Measurements from ENCODE around the gene CTNNB1. TPM values are rescaled to one million over a fixed set of nuclear protein-coding genes. Genes with fewer than 3 reads are reported as not detected.

Gene CTNNB1
- total and polyA plus RNA-seq, 4 donors: 63.3 to 265 (median 151) TPM

DNA sequence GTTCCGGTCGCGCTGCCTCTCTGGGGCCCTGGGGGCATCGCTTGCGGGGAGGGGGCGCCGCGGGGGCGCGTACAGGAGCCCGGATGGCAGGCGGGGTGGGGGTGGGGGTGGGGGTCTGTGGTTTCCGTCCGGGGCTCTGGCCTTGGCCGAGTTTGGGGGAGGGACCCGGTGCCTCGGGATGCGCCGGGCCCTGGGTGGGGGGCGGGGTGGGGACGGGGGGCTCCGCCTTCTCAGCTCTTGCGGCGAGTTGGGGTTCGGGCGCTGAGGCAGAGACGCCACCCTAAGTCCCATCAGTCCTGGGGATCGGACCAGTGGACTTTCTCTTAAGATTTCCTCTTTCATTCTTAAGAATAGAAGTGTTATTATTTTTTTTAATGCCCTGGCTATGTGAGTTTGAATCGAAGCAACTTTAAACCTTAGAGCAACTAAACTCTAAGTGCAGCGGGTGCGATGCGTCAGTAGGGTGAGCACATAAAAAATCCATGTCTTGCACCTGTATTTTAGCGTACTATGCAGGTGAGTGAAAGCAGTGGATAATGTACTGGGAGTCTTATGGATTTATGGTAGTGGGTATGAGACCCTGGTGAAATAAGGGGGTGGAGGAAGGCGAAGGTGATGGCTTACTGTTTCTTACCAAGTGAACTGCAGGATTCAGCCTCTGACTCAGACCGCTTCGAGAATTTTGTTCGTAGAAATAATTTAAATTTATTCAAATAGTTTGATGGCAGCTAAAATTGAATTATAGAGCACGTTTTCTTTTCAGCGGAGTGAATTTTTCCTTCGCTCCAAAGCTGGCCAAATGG, 762 bp downstream of the CTNNB1 start:
- Histone ChIP-seq H3K27me3 (ENCODE audit: control insufficient read depth in 4 of 4, insufficient read depth in 4 of 4, low read length in 3 of 4) (no peaks in the 10 kb centered on the region), H3K4me1 (ENCODE audit: control insufficient read depth in 4 of 4, insufficient read depth in 4 of 4, low read length in 3 of 4) (peaks cover 2 to 39% (median 25%) of the 10 kb centered on the region in 4 donors), H3K9ac (ENCODE audit: low read depth in 1 of 2, low read length in 2 of 2) (peak overlapping the region; percentile 90 to 97), H3K9me3 (ENCODE audit: control insufficient read depth in 4 of 4, low read length in 3 of 4) (no peaks in the 10 kb centered on the region), H3K4me3 (ENCODE audit: low read depth in 1 of 3, low read length in 3 of 3) (peak overlapping the region; percentile 86 to 97 (median 95)), H3K27ac (ENCODE audit: low read depth in 1 of 2, low read length in 2 of 2) (peak overlapping the region; percentile 88 to 97), H3K36me3 (ENCODE audit: control insufficient read depth in 4 of 4, insufficient read depth in 3 of 4, low read depth in 1 of 4, low read length in 3 of 4) (no peaks in the 10 kb centered on the region)
- DNase-seq (ENCODE audit: low spot score): peak; percentile 71
- WGBS: under 1% methylated on average over 40 of the region's 40 CpGs
- TF ChIP-seq NR2F2 (IDR thresholded peaks at IDR 0.05): no peak

GRCh38 chr3:41200669-41201021, 1.3 kb downstream of the CTNNB1 start:
- peak; percentile 39 for DNase-seq (ENCODE audit: low spot score)
- Histone ChIP-seq H3K27me3 (ENCODE audit: control insufficient read depth in 4 of 4, insufficient read depth in 4 of 4, low read length in 3 of 4) (no peaks in the 10 kb centered on the region), H3K27ac (ENCODE audit: low read depth in 1 of 2, low read length in 2 of 2) (peak overlapping the region; percentile 15 to 82), H3K9ac (ENCODE audit: low read depth in 1 of 2, low read length in 2 of 2) (peak overlapping the region; percentile 10 to 97), H3K9me3 (ENCODE audit: control insufficient read depth in 4 of 4, low read length in 3 of 4) (no peaks in the 10 kb centered on the region), H3K4me3 (ENCODE audit: low read depth in 1 of 3, low read length in 3 of 3) (peak overlapping the region; percentile 86 to 97 (median 95)), H3K4me1 (ENCODE audit: control insufficient read depth in 4 of 4, insufficient read depth in 4 of 4, low read length in 3 of 4) (peaks cover 2 to 43% (median 27%) of the 10 kb centered on the region in 4 donors), H3K36me3 (ENCODE audit: control insufficient read depth in 4 of 4, insufficient read depth in 3 of 4, low read depth in 1 of 4, low read length in 3 of 4) (no peaks in the 10 kb centered on the region)
- WGBS: under 1% methylated on average over 7 of the region's 7 CpGs
- TF ChIP-seq HNF4A (conservative IDR thresholded peaks at IDR 0.05) (peak; percentile 43 to 62), YY1 (IDR thresholded peaks at IDR 0.05) (peak; percentile 7), HNF4G (IDR thresholded peaks at IDR 0.05) (no peak), FOXA2 (IDR thresholded peaks at IDR 0.05) (no peak), RAD21 (IDR thresholded peaks at IDR 0.05) (peak in 1 of 2 donors; percentile 10)

DNA sequence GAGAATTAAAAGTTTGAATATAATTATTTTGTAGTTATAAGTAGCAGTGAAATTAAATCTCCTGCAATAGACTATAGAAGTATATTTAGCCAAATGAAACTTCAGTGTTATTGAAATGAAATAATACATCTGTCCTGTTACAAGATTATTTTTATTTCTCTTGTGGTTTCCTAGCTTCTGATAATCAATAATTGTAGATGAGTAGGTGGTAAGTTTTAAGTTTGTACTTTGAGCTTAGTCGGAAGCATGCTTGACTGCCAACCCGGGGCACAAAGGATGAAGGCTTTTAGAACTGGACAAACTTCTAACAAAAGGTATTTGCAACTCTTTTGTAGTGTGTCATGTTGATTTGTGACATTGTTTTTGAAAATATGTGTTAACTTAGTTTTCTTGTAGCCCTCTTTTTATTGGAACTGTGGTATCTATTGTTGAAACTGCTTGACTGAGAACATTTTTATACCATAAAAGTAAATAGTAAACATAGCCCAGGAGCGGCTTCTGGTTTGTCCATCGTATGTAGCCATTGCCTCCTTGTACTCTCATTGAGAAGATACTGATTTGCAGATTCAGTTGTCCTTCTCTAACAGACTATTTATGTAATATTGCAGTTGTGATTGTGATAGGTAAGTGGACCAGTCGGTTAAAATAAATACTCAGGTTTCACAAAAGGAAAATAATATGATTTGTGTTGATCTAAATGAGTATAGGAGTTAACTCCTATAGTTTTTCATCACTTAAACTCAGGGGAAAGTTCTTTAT, 2.9 kb downstream of the CTNNB1 start:
- no peaks in the 10 kb centered on the region for H3K27me3 ChIP-seq (ENCODE audit: control insufficient read depth in 4 of 4, insufficient read depth in 4 of 4, low read length in 3 of 4)
- WGBS: 31% methylated on average over 5 of the region's 5 CpGs
- H3K27ac ChIP-seq (ENCODE audit: low read depth in 1 of 2, low read length in 2 of 2): no peak overlapping the region
- no peaks in the 10 kb centered on the region for H3K9me3 ChIP-seq (ENCODE audit: control insufficient read depth in 4 of 4, low read length in 3 of 4)
- peaks cover 3 to 47% (median 32%) of the 10 kb centered on the region in 4 donors for H3K4me1 ChIP-seq (ENCODE audit: control insufficient read depth in 4 of 4, insufficient read depth in 4 of 4, low read length in 3 of 4)
- TF ChIP-seq SP1 (IDR thresholded peaks at IDR 0.05) (peak; percentile 8), JUND (IDR thresholded peaks at IDR 0.05) (no peak), HNF4G (IDR thresholded peaks at IDR 0.05) (peak; percentile 33), TAF1 (conservative IDR thresholded peaks at IDR 0.05) (no peak), ZBTB33 (IDR thresholded peaks at IDR 0.05) (no peak), GABPA (IDR thresholded peaks at IDR 0.05 in 1 of 2, conservative IDR thresholded peaks at IDR 0.05 in 1 of 2) (no peak), HNF4A (conservative IDR thresholded peaks at IDR 0.05) (peak; percentile 54 to 76), RXRA (IDR thresholded peaks at IDR 0.05) (no peak)
- TF ChIP-seq, protein P1, sequence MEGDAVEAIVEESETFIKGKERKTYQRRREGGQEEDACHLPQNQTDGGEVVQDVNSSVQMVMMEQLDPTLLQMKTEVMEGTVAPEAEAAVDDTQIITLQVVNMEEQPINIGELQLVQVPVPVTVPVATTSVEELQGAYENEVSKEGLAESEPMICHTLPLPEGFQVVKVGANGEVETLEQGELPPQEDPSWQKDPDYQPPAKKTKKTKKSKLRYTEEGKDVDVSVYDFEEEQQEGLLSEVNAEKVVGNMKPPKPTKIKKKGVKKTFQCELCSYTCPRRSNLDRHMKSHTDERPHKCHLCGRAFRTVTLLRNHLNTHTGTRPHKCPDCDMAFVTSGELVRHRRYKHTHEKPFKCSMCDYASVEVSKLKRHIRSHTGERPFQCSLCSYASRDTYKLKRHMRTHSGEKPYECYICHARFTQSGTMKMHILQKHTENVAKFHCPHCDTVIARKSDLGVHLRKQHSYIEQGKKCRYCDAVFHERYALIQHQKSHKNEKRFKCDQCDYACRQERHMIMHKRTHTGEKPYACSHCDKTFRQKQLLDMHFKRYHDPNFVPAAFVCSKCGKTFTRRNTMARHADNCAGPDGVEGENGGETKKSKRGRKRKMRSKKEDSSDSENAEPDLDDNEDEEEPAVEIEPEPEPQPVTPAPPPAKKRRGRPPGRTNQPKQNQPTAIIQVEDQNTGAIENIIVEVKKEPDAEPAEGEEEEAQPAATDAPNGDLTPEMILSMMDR (IDR thresholded peaks at IDR 0.05; ENCODE audit: low read depth, low read length, missing input control): no peak
- TF ChIP-seq, protein P2, sequence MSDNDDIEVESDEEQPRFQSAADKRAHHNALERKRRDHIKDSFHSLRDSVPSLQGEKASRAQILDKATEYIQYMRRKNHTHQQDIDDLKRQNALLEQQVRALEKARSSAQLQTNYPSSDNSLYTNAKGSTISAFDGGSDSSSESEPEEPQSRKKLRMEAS (IDR thresholded peaks at IDR 0.05): no peak
- TF ChIP-seq, protein P3, sequence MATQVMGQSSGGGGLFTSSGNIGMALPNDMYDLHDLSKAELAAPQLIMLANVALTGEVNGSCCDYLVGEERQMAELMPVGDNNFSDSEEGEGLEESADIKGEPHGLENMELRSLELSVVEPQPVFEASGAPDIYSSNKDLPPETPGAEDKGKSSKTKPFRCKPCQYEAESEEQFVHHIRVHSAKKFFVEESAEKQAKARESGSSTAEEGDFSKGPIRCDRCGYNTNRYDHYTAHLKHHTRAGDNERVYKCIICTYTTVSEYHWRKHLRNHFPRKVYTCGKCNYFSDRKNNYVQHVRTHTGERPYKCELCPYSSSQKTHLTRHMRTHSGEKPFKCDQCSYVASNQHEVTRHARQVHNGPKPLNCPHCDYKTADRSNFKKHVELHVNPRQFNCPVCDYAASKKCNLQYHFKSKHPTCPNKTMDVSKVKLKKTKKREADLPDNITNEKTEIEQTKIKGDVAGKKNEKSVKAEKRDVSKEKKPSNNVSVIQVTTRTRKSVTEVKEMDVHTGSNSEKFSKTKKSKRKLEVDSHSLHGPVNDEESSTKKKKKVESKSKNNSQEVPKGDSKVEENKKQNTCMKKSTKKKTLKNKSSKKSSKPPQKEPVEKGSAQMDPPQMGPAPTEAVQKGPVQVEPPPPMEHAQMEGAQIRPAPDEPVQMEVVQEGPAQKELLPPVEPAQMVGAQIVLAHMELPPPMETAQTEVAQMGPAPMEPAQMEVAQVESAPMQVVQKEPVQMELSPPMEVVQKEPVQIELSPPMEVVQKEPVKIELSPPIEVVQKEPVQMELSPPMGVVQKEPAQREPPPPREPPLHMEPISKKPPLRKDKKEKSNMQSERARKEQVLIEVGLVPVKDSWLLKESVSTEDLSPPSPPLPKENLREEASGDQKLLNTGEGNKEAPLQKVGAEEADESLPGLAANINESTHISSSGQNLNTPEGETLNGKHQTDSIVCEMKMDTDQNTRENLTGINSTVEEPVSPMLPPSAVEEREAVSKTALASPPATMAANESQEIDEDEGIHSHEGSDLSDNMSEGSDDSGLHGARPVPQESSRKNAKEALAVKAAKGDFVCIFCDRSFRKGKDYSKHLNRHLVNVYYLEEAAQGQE (IDR thresholded peaks at IDR 0.05): no peak
- peak overlapping the region in 1 of 3 donors; percentile 49 for H3K4me3 ChIP-seq (ENCODE audit: low read depth in 1 of 3, low read length in 3 of 3)
- peak overlapping the region in 1 of 2 donors; percentile 37 for H3K9ac ChIP-seq (ENCODE audit: low read depth in 1 of 2, low read length in 2 of 2)
- H3K36me3 ChIP-seq (ENCODE audit: control insufficient read depth in 4 of 4, insufficient read depth in 3 of 4, low read depth in 1 of 4, low read length in 3 of 4): no peaks in the 10 kb centered on the region
- no peak for DNase-seq (ENCODE audit: low spot score)
